OCI-LY7 (cell line): ENCODE results near the gene NRCAM. TPM values are rescaled to one million over a fixed set of nuclear protein-coding genes. Genes with fewer than 3 reads are reported as not detected.
A peak's percentile ranks its signal among the peaks of the same experiment; 100 is the strongest.
"Not testable (repeated sequence)": the region's sequence is repeated elsewhere in the genome, so short reads cannot be mapped to it uniquely, and the experiment has no call there.

Experiments used
- Bru-seq: library from RNA; stranded (reverse); fragments of 400-500 nt; gene quantifications from one replicate; lab custom pipeline; 2021; lab: Mats Ljungman, UMichigan
- BruChase-seq, 2 experiments: library from RNA; stranded (reverse); fragments of 400-500 nt; gene quantifications; one replicate each; lab custom pipeline; 2021; lab: Mats Ljungman, UMichigan
- BruUV-seq: library from RNA; stranded (reverse); fragments of 400-500 nt; replicated peaks from 2 replicates; lab custom pipeline; 2021; lab: Mats Ljungman, UMichigan
- CTCF ChIA-PET: fragments of 300-600 bp; sonication (Branson Sonifier 250); formaldehyde crosslinking; loops from one replicate; lab custom pipeline; 2022; ENCODE audit warnings: antibody characterized with exemption; ENCODE audit not compliant: unreplicated experiment; lab: Charles Lee
- POLR2A ChIA-PET: fragments of 300-600 bp; sonication (Branson Sonifier 250); formaldehyde crosslinking; loops from one replicate; lab custom pipeline; 2022; ENCODE audit warnings: antibody characterized with exemption; lab: Charles Lee
- DNase-seq: peaks from one replicate; pipeline ENCODE4 v3.0.0-alpha.2; 2015; ENCODE audit warnings: low spot score
- H2AFZ ChIP-seq: fragments of 200-600 bp; sonication (generic), shearing (Covaris generic); 2 replicates; pipeline ENCODE4 v1.6.1; 2014; ENCODE audit warnings: mild to moderate bottlenecking, antibody characterized with exemption, low read length, moderate library complexity
- H3K27ac ChIP-seq: fragments of 200-600 bp; sonication (generic); 2 replicates; pipeline ENCODE4 v1.5.1; 2014; ENCODE audit warnings: mixed run types, low read depth, mild to moderate bottlenecking, moderate library complexity, low read length, inconsistent platforms; ENCODE audit not compliant: poor library complexity, severe bottlenecking
- H3K36me3 ChIP-seq: fragments of 200-600 bp; sonication (generic); 2 replicates; pipeline ENCODE4 v1.6.1; 2014; ENCODE audit warnings: mild to moderate bottlenecking, antibody characterized with exemption, low read length, moderate library complexity, mixed read lengths; ENCODE audit not compliant: insufficient read depth
- H3K4me1 ChIP-seq: fragments of 200-600 bp; sonication (generic); 2 replicates; pipeline ENCODE4 v1.5.1; 2014; ENCODE audit warnings: mild to moderate bottlenecking, low read length; ENCODE audit not compliant: insufficient read depth, poor library complexity, severe bottlenecking
- H3K4me2 ChIP-seq: fragments of 200-600 bp; sonication (generic); 2 replicates; pipeline ENCODE4 v1.6.1; 2014; ENCODE audit warnings: mild to moderate bottlenecking, low read length
- H3K4me3 ChIP-seq: fragments of 200-600 bp; sonication (generic); 2 replicates; pipeline ENCODE4 v1.5.1; 2014; ENCODE audit warnings: mild to moderate bottlenecking, low read depth, low read length; ENCODE audit not compliant: poor library complexity, severe bottlenecking
- H3K79me2 ChIP-seq: fragments of 200-600 bp; sonication (generic); 2 replicates; pipeline ENCODE4 v1.6.1; 2016; ENCODE audit warnings: low read depth, mild to moderate bottlenecking, low read length, moderate library complexity, mixed read lengths; ENCODE audit not compliant: insufficient read depth
- H3K9me2 ChIP-seq: fragments of 200-600 bp; sonication (generic); 2 replicates; pipeline ENCODE4 v1.6.1; 2016; ENCODE audit warnings: mild to moderate bottlenecking, low read length, mixed read lengths; ENCODE audit not compliant: insufficient read depth
- H3K9me3 ChIP-seq: fragments of 200-600 bp; sonication (generic); 2 replicates; pipeline ENCODE4 v1.6.1; 2014; ENCODE audit warnings: mild to moderate bottlenecking, mixed run types, low read length, mixed read lengths
- H4K20me1 ChIP-seq: fragments of 200-600 bp; sonication (generic); 2 replicates; pipeline ENCODE4 v1.6.1; 2014; ENCODE audit warnings: mild to moderate bottlenecking, antibody characterized with exemption, low read length, moderate library complexity, mixed read lengths; ENCODE audit not compliant: insufficient read depth
- EZH2phosphoT487 ChIP-seq: fragments of 200-600 bp; sonication (generic); IDR thresholded peaks from 2 replicates; pipeline ENCODE4 v1.6.1; 2018; ENCODE audit warnings: low read depth, borderline replicate concordance, mild to moderate bottlenecking, mixed run types, antibody characterized with exemption, low read length, moderate library complexity, mixed read lengths
- intact Hi-C: fragments of 100-400 bp; cut with micrococcal nuclease; formaldehyde crosslinking; loops from one replicate; pipeline ENCODE4 v1.10.0; 2022; ENCODE audit not compliant: unreplicated experiment
- long read RNA-seq: library from polyadenylated mRNA; stranded (forward); transcript quantifications from one replicate; pipeline ENCODE4 v2.0.0, GENCODE V29; 2022
- total RNA-seq, 2 experiments: library from RNA; depleted of rRNA in 1 of 2; stranded (reverse); fragments of >200 nt in 1 of 2; shearing (Covaris generic) in 1 of 2; gene quantifications; 2 replicates each; pipeline ENCODE4 v1.2.3, GENCODE V29; 2014 to 2022
- TF ChIP-seq, protein P1 (sequence below): fragments of 200-600 bp; sonication (generic); conservative IDR thresholded peaks from 2 replicates; pipeline ENCODE4 v1.5.1; 2014; ENCODE audit warnings: mild to moderate bottlenecking, antibody characterized with exemption, low read length, moderate library complexity, mixed read lengths

The NRCAM gene
- total RNA-seq (2014; rRNA removed; shearing (Covaris generic)) (not detected in 2 replicates), total RNA-seq (2022) (not detected in 2 replicates), Bru-seq, nascent RNA (percentile 8 among the genes with signal in this experiment), BruChase-seq, experiment 1, labeled RNA remaining after a 6-hour chase (percentile 5 among the genes with signal in this experiment), BruChase-seq, experiment 2, labeled RNA remaining after a 2-hour chase (percentile 10 among the genes with signal in this experiment)
- long read RNA-seq, result 0 reads

- BruUV-seq, result no TSS peak
- H3K9me2 ChIP-seq, result no peaks in the 10 kb centered on the region
- H3K4me1 ChIP-seq, result no peaks in the 10 kb centered on the region
- ChIA-PET POLR2A (interaction anchor here (0.6 kb wide), 1 partner anchor 104 kb away, joined by 3 read pairs; no protein-coding TSS in a partner anchor), CTCF (no interaction called here)
- no peaks in the 10 kb centered on the region for H3K9me3 ChIP-seq
- no peaks in the 10 kb centered on the region for H3K79me2 ChIP-seq
- no peak within 1 kb of the TSS for H3K4me3 ChIP-seq
- H3K36me3 ChIP-seq, result no peaks in the 10 kb centered on the region
- TF ChIP-seq EZH2phosphoT487, result no peak
- TF ChIP-seq, protein P1, sequence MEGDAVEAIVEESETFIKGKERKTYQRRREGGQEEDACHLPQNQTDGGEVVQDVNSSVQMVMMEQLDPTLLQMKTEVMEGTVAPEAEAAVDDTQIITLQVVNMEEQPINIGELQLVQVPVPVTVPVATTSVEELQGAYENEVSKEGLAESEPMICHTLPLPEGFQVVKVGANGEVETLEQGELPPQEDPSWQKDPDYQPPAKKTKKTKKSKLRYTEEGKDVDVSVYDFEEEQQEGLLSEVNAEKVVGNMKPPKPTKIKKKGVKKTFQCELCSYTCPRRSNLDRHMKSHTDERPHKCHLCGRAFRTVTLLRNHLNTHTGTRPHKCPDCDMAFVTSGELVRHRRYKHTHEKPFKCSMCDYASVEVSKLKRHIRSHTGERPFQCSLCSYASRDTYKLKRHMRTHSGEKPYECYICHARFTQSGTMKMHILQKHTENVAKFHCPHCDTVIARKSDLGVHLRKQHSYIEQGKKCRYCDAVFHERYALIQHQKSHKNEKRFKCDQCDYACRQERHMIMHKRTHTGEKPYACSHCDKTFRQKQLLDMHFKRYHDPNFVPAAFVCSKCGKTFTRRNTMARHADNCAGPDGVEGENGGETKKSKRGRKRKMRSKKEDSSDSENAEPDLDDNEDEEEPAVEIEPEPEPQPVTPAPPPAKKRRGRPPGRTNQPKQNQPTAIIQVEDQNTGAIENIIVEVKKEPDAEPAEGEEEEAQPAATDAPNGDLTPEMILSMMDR, result no peak
- no peak for DNase-seq
- no peaks in the 10 kb centered on the region for H4K20me1 ChIP-seq
- H2AFZ ChIP-seq, result no peak within 1 kb of the TSS
- intact Hi-C loops, result no loop called here
- no peak within 1 kb of the TSS for H3K4me2 ChIP-seq
- H3K27ac ChIP-seq, result no peak within 1 kb of the TSS
Measured at GRCh38 chr7:108455998-108456677, at the start of gene NRCAM. NRCAM (minus strand) TSS chr7:108456436; CDS start chr7:108240064, 216,372 bp downstream.

DNA sequence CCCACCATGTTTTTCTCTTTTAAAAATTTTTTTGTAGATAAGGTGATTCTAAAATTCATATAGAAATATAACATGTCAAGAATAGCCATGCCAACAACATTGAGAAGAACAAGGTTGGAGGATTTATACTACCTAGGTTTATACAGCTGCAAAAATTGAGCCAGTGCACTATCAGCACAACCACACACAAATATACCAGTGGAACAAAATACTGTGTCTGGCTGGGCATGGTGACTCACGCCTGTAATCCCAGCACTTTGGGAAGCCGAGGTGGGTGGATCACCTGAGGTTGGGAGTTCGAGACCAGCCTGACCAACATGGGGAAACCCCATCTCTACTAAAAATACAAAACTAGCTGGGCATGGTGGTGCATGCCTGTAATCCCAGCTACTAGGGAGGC, 48.3 kb upstream of the NRCAM start:
- not testable (repeated sequence) for BruUV-seq
- peaks cover 36% of the 10 kb centered on the region; the same call in 1 of the 2 replicates for H3K79me2 ChIP-seq

More for the DNA sequence above, 48.3 kb upstream of the NRCAM start:
- POLR2A ChIA-PET, result interaction anchor here (0.7 to 2.3 kb wide), 8 partner anchors 8 to 65 kb away, joined by 3 to 17 read pairs (median 5); partner anchors contain the start of genes DNAJB9 and THAP5
- Histone ChIP-seq H3K4me1 (peaks cover 30% of the 10 kb centered on the region), H3K36me3 (peaks cover 54% of the 10 kb centered on the region), H3K9me3 (peaks cover 11% of the 10 kb centered on the region; the same call in 1 of the 2 replicates), H3K27ac (peak overlapping the region; percentile 95), H3K4me3 (peak overlapping the region; percentile 57), H3K4me2 (peak overlapping the region; percentile 71)
- CTCF ChIA-PET, H3K9me2 ChIP-seq, intact Hi-C loops, DNase-seq, H2AFZ ChIP-seq, H4K20me1 ChIP-seq: not testable (repeated sequence)
